ENCODE results near the gene PIK3C3. TPM values are rescaled to one million over a fixed set of nuclear protein-coding genes. Genes with fewer than 3 reads are reported as not detected.
"Not testable (repeated sequence)": the region's sequence is repeated elsewhere in the genome, so short reads cannot be mapped to it uniquely, and the experiment has no call there.

PIK3C3 gene
- total and polyA plus RNA-seq, 7 donors = 19.1 to 39.7 (median 32.1) TPM

DNA sequence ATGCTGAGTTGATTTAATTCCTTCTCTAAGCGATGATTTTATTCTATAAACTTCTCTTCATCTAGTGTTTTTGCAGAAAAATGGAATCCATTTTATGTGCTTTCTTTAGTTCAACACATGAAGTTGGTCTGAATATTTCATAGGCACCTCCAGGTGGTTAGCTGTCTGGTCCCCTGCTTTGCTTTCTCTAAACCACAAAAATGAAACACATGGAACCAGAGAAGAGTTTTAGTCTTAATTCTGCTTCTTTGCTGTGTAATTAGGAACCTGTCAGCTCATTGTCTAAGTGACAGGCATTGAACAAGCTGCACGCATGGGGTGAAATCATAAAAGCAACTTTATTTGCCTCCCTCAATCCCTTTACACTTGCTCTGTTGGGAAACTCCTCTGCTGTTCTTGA, 150.4 kb downstream of the PIK3C3 start:
- H3K4me3 ChIP-seq = no peak overlapping the region
- no peaks in the 10 kb centered on the region for H3K36me3 ChIP-seq (ENCODE audit: insufficient read depth in 1 of 2, low read depth in 1 of 2)
- H3K27me3 ChIP-seq (ENCODE audit: insufficient read depth in 3 of 3, low read length in 2 of 3) = no peaks in the 10 kb centered on the region
- intact Hi-C loops (cut with DNase I) = no loop called here
- 82 to 92% (median 90%) methylated on average over 2 of the region's 2 CpGs for WGBS, 3 donors
- ATAC-seq (no peak), DNase-seq (no peak)
- TF ChIP-seq CTCF (IDR thresholded peaks at IDR 0.05) = no peak
- H3K4me1 ChIP-seq = no peaks in the 10 kb centered on the region
- no peaks in the 10 kb centered on the region for H3K9me3 ChIP-seq
- no peak overlapping the region for H3K27ac ChIP-seq

- intact Hi-C loops (cut with DNase I) = no loop called here
- TF ChIP-seq CTCF (IDR thresholded peaks at IDR 0.05) = no peak
These were observed 151.8 kb downstream of the PIK3C3 start for GRCh38 chr18:42106784-42107183.

DNA sequence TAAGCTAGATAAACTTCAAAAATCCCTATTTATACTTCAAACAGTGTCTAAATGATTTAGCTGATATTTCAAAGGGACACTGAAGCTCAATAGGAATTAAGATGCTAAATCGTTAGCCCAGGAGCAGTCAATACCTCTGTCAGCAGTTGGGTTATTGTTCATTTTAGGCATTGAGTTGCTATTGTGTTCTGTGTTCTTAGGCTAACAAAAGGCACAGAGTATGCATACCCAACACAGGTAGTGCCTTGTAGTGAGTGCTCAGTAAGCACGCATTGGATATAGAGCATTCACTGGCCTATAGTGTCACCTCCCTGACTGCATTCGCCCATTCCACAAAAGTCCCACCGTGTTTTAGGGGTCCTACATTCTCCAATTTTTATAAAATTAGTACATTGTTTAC, 152.3 kb downstream of the PIK3C3 start:
- WGBS, 3 donors = 89 to 91% (median 89%) methylated on average over 4 of the region's 4 CpGs
- intact Hi-C loops (cut with DNase I) = no loop called here
- TF ChIP-seq CTCF (IDR thresholded peaks at IDR 0.05) = no peak

More at GRCh38 chr18:42106784-42107183, 151.8 kb downstream of the PIK3C3 start:
- Histone ChIP-seq H3K4me3 (no peak overlapping the region), H3K9me3 (no peaks in the 10 kb centered on the region), H3K27me3 (ENCODE audit: insufficient read depth in 3 of 3, low read length in 2 of 3) (no peaks in the 10 kb centered on the region), H3K4me1 (no peaks in the 10 kb centered on the region), H3K27ac (no peak overlapping the region), H3K36me3 (ENCODE audit: insufficient read depth in 1 of 2, low read depth in 1 of 2) (no peaks in the 10 kb centered on the region)
- WGBS, 3 donors = 42 to 73% (median 56%) methylated on average over 2 of the region's 2 CpGs
- ATAC-seq = no peak
- no peak for DNase-seq

DNA sequence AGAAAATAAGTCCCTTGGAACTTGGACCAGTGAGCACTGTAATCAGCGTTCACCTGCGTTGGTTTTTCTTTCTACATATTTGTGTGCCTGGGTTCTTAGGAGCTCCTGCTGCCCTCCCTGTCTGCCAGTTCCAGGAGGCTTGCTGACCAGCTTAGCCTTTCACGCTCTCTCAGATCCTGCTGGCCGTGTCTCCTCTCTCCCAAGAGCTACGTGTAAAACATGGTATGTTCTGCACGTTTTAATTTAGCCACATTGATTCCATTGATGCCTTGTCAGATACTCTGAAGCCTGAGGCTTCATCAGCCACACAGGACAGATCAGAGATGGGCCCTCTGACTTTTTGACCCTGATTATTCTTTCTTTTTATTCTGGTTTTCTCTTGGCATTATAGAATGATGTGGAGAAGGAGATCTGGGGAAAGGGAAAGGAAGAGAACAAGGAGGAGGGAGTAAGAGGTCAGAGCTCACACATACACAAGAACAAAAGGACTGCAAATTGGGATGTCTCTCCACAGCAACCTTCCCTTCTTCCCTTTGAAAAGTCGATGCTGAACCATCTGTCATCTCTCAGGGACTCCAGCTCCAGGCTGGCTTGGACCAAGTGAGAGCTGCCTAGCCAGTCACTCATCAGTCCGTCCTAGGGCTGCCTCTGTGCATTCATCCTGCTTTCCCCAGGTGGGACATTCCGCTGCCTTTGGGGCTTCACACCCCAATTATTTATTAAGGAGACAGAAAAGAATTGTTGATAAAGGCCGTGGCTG, 152.8 kb downstream of the PIK3C3 start:
- ATAC-seq (no peak), DNase-seq (no peak)
- Histone ChIP-seq H3K4me1 (no peaks in the 10 kb centered on the region), H3K9me3 (no peaks in the 10 kb centered on the region), H3K4me3 (no peak overlapping the region), H3K36me3 (ENCODE audit: insufficient read depth in 1 of 2, low read depth in 1 of 2) (no peaks in the 10 kb centered on the region), H3K27me3 (ENCODE audit: insufficient read depth in 3 of 3, low read length in 2 of 3) (no peaks in the 10 kb centered on the region), H3K27ac (no peak overlapping the region)
- intact Hi-C loops (cut with DNase I) = no loop called here
- WGBS, 3 donors = 61 to 68% (median 62%) methylated on average over 10 of the region's 10 CpGs
- TF ChIP-seq CTCF (IDR thresholded peaks at IDR 0.05) = no peak

More for the DNA sequence above, 152.3 kb downstream of the PIK3C3 start:
- Histone ChIP-seq H3K27ac (no peak overlapping the region), H3K4me1 (no peaks in the 10 kb centered on the region), H3K36me3 (ENCODE audit: insufficient read depth in 1 of 2, low read depth in 1 of 2) (no peaks in the 10 kb centered on the region), H3K27me3 (ENCODE audit: insufficient read depth in 3 of 3, low read length in 2 of 3) (no peaks in the 10 kb centered on the region), H3K4me3 (no peak overlapping the region), H3K9me3 (no peaks in the 10 kb centered on the region)
- ATAC-seq (no peak), DNase-seq (no peak)

- not testable (repeated sequence) for H3K9me3 ChIP-seq; H3K36me3 ChIP-seq (ENCODE audit: insufficient read depth in 1 of 2, low read depth in 1 of 2); ATAC-seq; H3K27me3 ChIP-seq (ENCODE audit: insufficient read depth in 3 of 3, low read length in 2 of 3); H3K27ac ChIP-seq; DNase-seq; H3K4me3 ChIP-seq; H3K4me1 ChIP-seq
- intact Hi-C loops (cut with DNase I) = loop anchor here (5.0 to 10.0 kb wide), 3 partner anchors 1160 to 1473 kb away; partner anchors contain the start of gene SYT4 (in 1 of the 2)
- WGBS, 3 donors = 83 to 85% (median 84%) methylated on average over 5 of the region's 5 CpGs
These were observed 157.1 kb downstream of the PIK3C3 start for GRCh38 chr18:42112147-42112546.
